ENCODE data around the gene CACNB3. TPM values are rescaled to one million over a fixed set of nuclear protein-coding genes. Genes with fewer than 3 reads are reported as not detected.

CACNB3 gene
- total RNA-seq, 1 donor, result 27.7 TPM

GRCh38 chr12:48813465-48814261 is 4.6 kb upstream of the CACNB3 start:
- peak overlapping the region; percentile 92 for H3K4me3 ChIP-seq (ENCODE audit: low read depth, low read length)
- TF ChIP-seq CTCF (IDR thresholded peaks at IDR 0.05; ENCODE audit: insufficient read depth, low read length), result no peak
- peak; percentile 32 for DNase-seq (ENCODE audit: low read depth)

- peak; percentile 75 for DNase-seq (ENCODE audit: low read depth)
- peak; percentile 89 for TF ChIP-seq CTCF (IDR thresholded peaks at IDR 0.05; ENCODE audit: insufficient read depth, low read length)
- peak overlapping the region; percentile 92 for H3K4me3 ChIP-seq (ENCODE audit: low read depth, low read length)
These were observed 3.8 kb upstream of the CACNB3 start for GRCh38 chr12:48814262-48815125.

- DNase-seq (ENCODE audit: low read depth), result peak; percentile 82
- no peak for TF ChIP-seq CTCF (IDR thresholded peaks at IDR 0.05; ENCODE audit: insufficient read depth, low read length)
- peak overlapping the region; percentile 92 for H3K4me3 ChIP-seq (ENCODE audit: low read depth, low read length)
These were observed 2.9 kb upstream of the CACNB3 start for GRCh38 chr12:48815126-48816110.

GRCh38 chr12:48816143-48816854 is 2.0 kb upstream of the CACNB3 start:
- H3K4me3 ChIP-seq (ENCODE audit: low read depth, low read length), result peak overlapping the region; percentile 92
- no peak for TF ChIP-seq CTCF (IDR thresholded peaks at IDR 0.05; ENCODE audit: insufficient read depth, low read length)
- DNase-seq (ENCODE audit: low read depth), result no peak

GRCh38 chr12:48818831-48819590 is 715 bp downstream of the CACNB3 start:
- TF ChIP-seq CTCF (IDR thresholded peaks at IDR 0.05; ENCODE audit: insufficient read depth, low read length), result peak; percentile 5
- peak overlapping the region; percentile 77 for H3K4me3 ChIP-seq (ENCODE audit: low read depth, low read length)
- no peak for DNase-seq (ENCODE audit: low read depth)
